ENCODE measurements around the gene PLEK2. TPM values are rescaled to one million over a fixed set of nuclear protein-coding genes. Genes with fewer than 3 reads are reported as not detected.

PLEK2 gene
- total RNA-seq, 1 experiment from 2014 or later, result 9.1 TPM

DNA sequence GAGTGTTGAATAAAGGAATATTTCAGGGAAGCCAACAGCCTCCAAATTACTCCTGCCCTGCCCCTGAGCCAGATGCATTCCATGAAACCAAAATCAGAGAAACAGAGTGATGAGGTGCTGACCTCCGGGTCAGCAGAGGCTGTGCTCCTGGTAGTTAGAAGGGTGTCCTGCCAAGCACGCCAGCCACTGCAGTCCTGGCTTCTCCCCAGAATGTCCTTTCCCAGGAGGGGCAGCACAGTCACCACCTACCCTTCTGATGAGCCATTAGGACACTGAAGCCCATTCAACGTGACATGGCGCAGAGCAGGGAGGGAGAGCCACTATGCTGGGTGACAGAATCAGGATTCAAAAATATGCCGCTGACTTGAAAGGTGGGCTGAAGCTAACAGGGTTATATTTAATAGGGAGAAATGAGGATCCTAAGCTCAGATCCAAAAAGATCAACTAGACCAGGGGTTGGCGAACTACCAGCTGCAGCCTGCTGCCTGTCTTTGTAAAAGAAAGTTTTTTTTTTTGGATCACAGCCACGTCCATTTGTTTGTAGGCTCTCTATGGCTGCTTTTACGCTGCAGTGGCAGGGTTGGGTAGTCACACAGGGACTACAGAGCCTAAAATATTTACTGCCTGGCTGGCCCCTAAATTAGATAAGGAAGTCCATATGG lies 34.5 kb upstream of the PLEK2 start:
- CTCF ChIA-PET, result no interaction called here

GRCh38 chr14:67444395-67444794 lies 32.4 kb upstream of the PLEK2 start:
- POLR2A ChIA-PET, result no interaction called here
- no TSS peak for BruUV-seq (replicated peaks)
- no peaks in the 10 kb centered on the region for H3K9me3 ChIP-seq (ENCODE audit: control insufficient read depth, insufficient read depth, low read depth, low read length)
- TF ChIP-seq TCF7L2 (IDR thresholded peaks at IDR 0.05; ENCODE audit: low read depth, low read length) (no peak), REST (IDR thresholded peaks at IDR 0.05; ENCODE audit: insufficient read depth in 1 of 2, low read depth in 2 of 2, low read length in 1 of 2) (no peak), SIN3A (IDR thresholded peaks at IDR 0.05; ENCODE audit: borderline replicate concordance, insufficient read depth, low read depth, low read length) (no peak), CTCF (IDR thresholded peaks at IDR 0.05) (no peak), POLR2AphosphoS5 (IDR thresholded peaks at IDR 0.05; ENCODE audit: low read depth, low read length) (no peak)
- H3K4me3 ChIP-seq (ENCODE audit: low read depth in 2 of 2, low read length in 2 of 2), result no peak overlapping the region
- ATAC-seq (no peak), DNase-seq (ENCODE audit: low read depth, low spot score) (no peak)
- intact Hi-C loops (cut with micrococcal nuclease; ENCODE audit: unreplicated experiment), result no loop called here
- CTCF ChIA-PET, result no interaction called here
- no peaks in the 10 kb centered on the region for H3K4me1 ChIP-seq (ENCODE audit: control insufficient read depth, insufficient read depth, low read length)
- in situ Hi-C loops (cut with HindIII; ENCODE audit: low pct_unique_long_range_greater_than_20kb, low sequenced_read_pairs), result no loop called here
- H3K27ac ChIP-seq (ENCODE audit: low read length), result no peak overlapping the region
- H3K27me3 ChIP-seq (ENCODE audit: control insufficient read depth, insufficient read depth, low read length), result no peaks in the 10 kb centered on the region; the same call in 1 of the 2 replicates
- H3K36me3 ChIP-seq (ENCODE audit: control insufficient read depth, insufficient read depth, low read length), result no peaks in the 10 kb centered on the region

More for the DNA sequence above, 34.5 kb upstream of the PLEK2 start:
- ATAC-seq (no peak), DNase-seq (ENCODE audit: low read depth, low spot score) (no peak)
- Histone ChIP-seq H3K27me3 (ENCODE audit: control insufficient read depth, insufficient read depth, low read length) (no peaks in the 10 kb centered on the region; the same call in 1 of the 2 replicates), H3K4me3 (ENCODE audit: low read depth in 2 of 2, low read length in 2 of 2) (no peak overlapping the region), H3K36me3 (ENCODE audit: control insufficient read depth, insufficient read depth, low read length) (no peaks in the 10 kb centered on the region), H3K4me1 (ENCODE audit: control insufficient read depth, insufficient read depth, low read length) (no peaks in the 10 kb centered on the region), H3K27ac (ENCODE audit: low read length) (no peak overlapping the region), H3K9me3 (ENCODE audit: control insufficient read depth, insufficient read depth, low read depth, low read length) (no peaks in the 10 kb centered on the region)
- intact Hi-C loops (cut with micrococcal nuclease; ENCODE audit: unreplicated experiment), result no loop called here
- TF ChIP-seq TCF7L2 (IDR thresholded peaks at IDR 0.05; ENCODE audit: low read depth, low read length) (no peak), CTCF (IDR thresholded peaks at IDR 0.05) (no peak)
- in situ Hi-C loops (cut with HindIII; ENCODE audit: low pct_unique_long_range_greater_than_20kb, low sequenced_read_pairs), result no loop called here
- no TSS peak for BruUV-seq (replicated peaks)
- POLR2A ChIA-PET, result no interaction called here

All from Panc1 (cell line).